SU-DHL-6 (cell line): ENCODE measurements around the gene PNMT.

Source experiments
- H2AFZ ChIP-seq: fragments of 200-600 bp; sonication (generic); 2 replicates; pipeline ENCODE4 v1.6.1; 2014; ENCODE audit warnings: low read depth, mild to moderate bottlenecking, moderate library complexity, mixed read lengths, antibody characterized with exemption, low read length; ENCODE audit not compliant: severe bottlenecking
- H3F3A ChIP-seq: fragments of 200-600 bp; shearing (Covaris generic); 2 replicates; pipeline ENCODE4 v1.6.0; 2016; ENCODE audit warnings: antibody characterized with exemption, mild to moderate bottlenecking; ENCODE audit not compliant: insufficient read depth
- H3K27ac ChIP-seq: fragments of 200-600 bp; sonication (generic); 2 replicates; pipeline ENCODE4 v1.5.1; 2016; ENCODE audit warnings: low read depth, mild to moderate bottlenecking, low read length, moderate library complexity, mixed read lengths
- H3K27me3 ChIP-seq: fragments of 200-600 bp; sonication (generic), shearing (Covaris generic); 2 replicates; pipeline ENCODE4 v1.6.0; 2014; ENCODE audit warnings: mild to moderate bottlenecking, low read length
- H3K36me3 ChIP-seq: fragments of 200-600 bp; sonication (generic); 2 replicates; pipeline ENCODE4 v1.6.1; 2014; ENCODE audit warnings: mild to moderate bottlenecking, low read length, mixed read lengths
- H3K4me2 ChIP-seq: fragments of 300-600, 200-600 bp; shearing (Covaris generic), sonication (generic); 2 replicates; pipeline ENCODE4 v1.6.0; 2014; ENCODE audit warnings: low read length, low read depth, mild to moderate bottlenecking; ENCODE audit not compliant: poor library complexity, severe bottlenecking
- H3K4me3 ChIP-seq: fragments of 200-600 bp; sonication (generic); 2 replicates; pipeline ENCODE4 v1.5.1; 2014; ENCODE audit warnings: antibody characterized with exemption, low read length, mild to moderate bottlenecking, mixed read lengths; ENCODE audit not compliant: insufficient read depth, poor library complexity, severe bottlenecking
- H3K79me2 ChIP-seq: fragments of 200-600 bp; sonication (generic); 2 replicates; pipeline ENCODE4 v1.6.1; 2014; ENCODE audit warnings: mild to moderate bottlenecking, low read length, moderate library complexity; ENCODE audit not compliant: insufficient read depth
- H3K9ac ChIP-seq: fragments of 200-600 bp; sonication (generic); 2 replicates; pipeline ENCODE4 v1.7.0; 2014; ENCODE audit warnings: mild to moderate bottlenecking, low read length
- H3K9me2 ChIP-seq: fragments of 200-600 bp; sonication (generic); replicated peaks from 2 replicates; pipeline ENCODE4 v1.6.1; 2014; ENCODE audit warnings: low read length; ENCODE audit not compliant: insufficient read depth
- H3K9me3 ChIP-seq: fragments of 200-600 bp; sonication (generic); 2 replicates; pipeline ENCODE4 v1.6.1; 2014; ENCODE audit warnings: low read length, mixed read lengths; ENCODE audit not compliant: insufficient read depth
- H4K20me1 ChIP-seq: fragments of 200-600 bp; sonication (generic); 2 replicates; pipeline ENCODE4 v1.6.1; 2014; ENCODE audit warnings: low read depth, mild to moderate bottlenecking, antibody characterized with exemption, low read length, moderate library complexity, mixed read lengths
- CTCF ChIP-seq: fragments of 200-600 bp; sonication (generic); IDR thresholded peaks from one replicate; pipeline ENCODE4 v1.5.1; 2017; ENCODE audit warnings: antibody characterized with exemption, mild to moderate bottlenecking, low read length, moderate library complexity; ENCODE audit not compliant: insufficient read depth, poor library complexity, severe bottlenecking
- EZH2phosphoT487 ChIP-seq: fragments of 200-600 bp; sonication (generic), shearing (Covaris generic); conservative IDR thresholded peaks from 2 replicates; pipeline ENCODE4 v1.6.1; 2018; ENCODE audit warnings: mild to moderate bottlenecking, antibody characterized with exemption, low read length, moderate library complexity, mixed read lengths

Gene PNMT

GRCh38 chr17:39662551-39663339 is 5.5 kb upstream of the PNMT start:
- no peaks in the 10 kb centered on the region for H3K79me2 ChIP-seq
- no peak overlapping the region for H3K27ac ChIP-seq
- H3K4me3 ChIP-seq = no peak overlapping the region
- no peaks in the 10 kb centered on the region for H3F3A ChIP-seq
- H3K9me3 ChIP-seq = no peaks in the 10 kb centered on the region
- H4K20me1 ChIP-seq = no peaks in the 10 kb centered on the region
- H3K4me2 ChIP-seq = no peak overlapping the region
- no peak overlapping the region for H2AFZ ChIP-seq
- no peaks in the 10 kb centered on the region for H3K9me2 ChIP-seq
- no peak overlapping the region for H3K9ac ChIP-seq
- H3K36me3 ChIP-seq = no peaks in the 10 kb centered on the region
- no peak for TF ChIP-seq CTCF
- no peaks in the 10 kb centered on the region for H3K27me3 ChIP-seq

- Histone ChIP-seq H3K79me2 (no peaks in the 10 kb centered on the region), H3K9me3 (no peaks in the 10 kb centered on the region), H3F3A (no peaks in the 10 kb centered on the region), H3K9me2 (no peaks in the 10 kb centered on the region), H3K27me3 (no peaks in the 10 kb centered on the region), H4K20me1 (no peaks in the 10 kb centered on the region), H2AFZ (no peak overlapping the region), H3K4me3 (no peak overlapping the region), H3K27ac (no peak overlapping the region), H3K4me2 (no peak overlapping the region), H3K9ac (no peak overlapping the region), H3K36me3 (no peaks in the 10 kb centered on the region)
- TF ChIP-seq EZH2phosphoT487 = no peak
- no peak for TF ChIP-seq CTCF
Measured at GRCh38 chr17:39663340-39663687, 4.9 kb upstream of the PNMT start.

- TF ChIP-seq CTCF = no peak
- no peak for TF ChIP-seq EZH2phosphoT487
- Histone ChIP-seq H3K9me2 (no peaks in the 10 kb centered on the region), H3K9me3 (no peaks in the 10 kb centered on the region), H3K4me2 (no peak overlapping the region), H2AFZ (no peak overlapping the region), H3K9ac (no peak overlapping the region), H3K36me3 (no peaks in the 10 kb centered on the region), H3F3A (no peaks in the 10 kb centered on the region), H3K27ac (no peak overlapping the region), H4K20me1 (no peaks in the 10 kb centered on the region), H3K4me3 (no peak overlapping the region), H3K79me2 (no peaks in the 10 kb centered on the region), H3K27me3 (no peaks in the 10 kb centered on the region)
Measured at GRCh38 chr17:39663688-39664580, 4.3 kb upstream of the PNMT start.
